GF-D8 (cell line): ENCODE data around the gene TSPO.
"Not testable (repeated sequence)": the region's sequence is repeated elsewhere in the genome, so short reads cannot be mapped to it uniquely, and the experiment has no call there.

Source experiments
- DNase-seq: peaks from one replicate; lab custom pipeline; 2025; lab: John Stamatoyannopoulos, UW

The TSPO gene

DNA sequence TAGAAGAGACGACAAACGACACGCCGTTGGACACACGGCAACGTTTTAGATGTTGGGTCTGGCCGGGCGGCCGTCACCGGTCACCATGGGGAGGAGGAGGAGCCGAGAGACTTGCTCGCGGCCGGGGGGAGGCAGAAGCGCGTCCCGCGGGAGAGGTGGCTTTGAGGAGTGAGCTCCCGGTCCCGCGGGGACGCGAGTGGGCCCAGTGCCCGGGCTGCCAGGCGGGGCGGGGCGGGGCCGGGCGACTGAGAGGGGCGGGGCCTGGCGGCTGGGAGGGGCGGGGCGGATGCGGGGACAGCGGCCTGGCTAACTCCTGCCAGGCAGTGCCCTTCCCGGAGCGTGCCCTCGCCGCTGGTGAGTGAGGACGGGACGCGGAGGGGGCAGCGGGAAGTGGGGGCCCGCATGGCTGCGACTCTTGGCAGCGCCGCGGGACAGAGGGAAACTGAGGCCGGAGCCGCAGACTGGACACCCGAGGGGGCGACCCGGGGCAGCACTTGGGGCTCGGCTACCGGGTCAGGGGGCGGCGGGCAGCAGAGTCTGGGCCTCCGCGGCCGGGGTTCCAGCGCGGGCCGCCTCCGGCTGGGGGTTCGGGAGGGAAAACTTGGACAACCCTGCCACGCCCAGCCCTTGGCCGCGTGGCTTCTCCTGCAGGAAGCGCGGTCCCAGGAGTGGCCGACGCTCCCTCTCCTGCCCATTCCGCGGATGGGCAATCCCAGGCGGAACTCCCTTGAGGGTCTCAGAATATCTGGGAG is at the start of gene TSPO:
TSS of gene TSPO (plus strand) at position 309 of the 752 bp plus-strand sequence. CDS start 7,680 bp downstream, outside the sequence.
- peak; percentile 24 for DNase-seq

DNA sequence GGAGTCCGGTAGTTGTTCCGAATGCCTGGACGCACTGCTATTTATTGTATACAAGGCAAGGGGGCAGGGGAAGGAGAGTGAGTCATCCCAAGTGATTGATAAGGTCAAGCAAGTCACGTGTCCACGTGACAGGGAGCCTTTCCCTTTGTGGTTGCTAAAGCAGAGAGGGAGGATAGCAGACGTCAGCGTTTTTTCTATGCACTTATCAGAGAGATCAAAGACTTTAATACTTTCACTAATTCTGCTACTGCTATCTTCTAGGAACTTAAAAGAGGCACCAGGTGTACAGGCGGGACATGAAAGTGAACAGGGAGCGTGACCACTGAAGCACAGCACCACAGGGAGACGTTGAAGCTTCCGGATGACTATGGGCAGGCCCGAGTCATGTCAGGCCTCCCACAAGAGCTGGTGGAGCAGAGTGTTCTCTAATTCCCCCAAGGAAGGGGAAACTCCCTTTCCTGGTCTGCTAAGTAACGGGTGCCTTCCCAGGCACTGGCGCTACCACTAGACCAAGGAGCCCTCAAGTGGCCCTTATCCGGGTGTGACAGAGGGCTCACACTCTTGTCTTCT is 47.2 kb upstream of the TSPO start:
- DNase-seq: not testable (repeated sequence)

DNA sequence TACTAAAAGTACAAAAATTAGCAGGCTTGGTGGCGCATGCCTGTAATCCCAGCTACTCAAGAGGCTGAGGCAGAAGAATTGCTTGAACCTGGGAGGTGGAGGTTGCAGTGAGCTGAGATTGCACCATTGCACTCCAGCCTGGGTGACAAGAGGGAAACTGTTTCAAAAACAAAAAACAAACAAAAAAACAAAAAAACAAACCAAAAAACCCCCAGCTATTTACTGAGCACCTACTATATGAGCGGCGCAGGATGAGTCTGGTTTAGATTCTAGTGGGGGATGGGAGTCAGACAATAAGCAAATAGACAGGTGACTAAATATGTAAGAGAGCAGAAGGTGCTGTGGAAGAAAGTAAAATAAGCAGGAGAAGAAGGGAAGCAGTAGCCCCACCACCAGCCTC is 46.4 kb upstream of the TSPO start:
- DNase-seq: not testable (repeated sequence)

DNA sequence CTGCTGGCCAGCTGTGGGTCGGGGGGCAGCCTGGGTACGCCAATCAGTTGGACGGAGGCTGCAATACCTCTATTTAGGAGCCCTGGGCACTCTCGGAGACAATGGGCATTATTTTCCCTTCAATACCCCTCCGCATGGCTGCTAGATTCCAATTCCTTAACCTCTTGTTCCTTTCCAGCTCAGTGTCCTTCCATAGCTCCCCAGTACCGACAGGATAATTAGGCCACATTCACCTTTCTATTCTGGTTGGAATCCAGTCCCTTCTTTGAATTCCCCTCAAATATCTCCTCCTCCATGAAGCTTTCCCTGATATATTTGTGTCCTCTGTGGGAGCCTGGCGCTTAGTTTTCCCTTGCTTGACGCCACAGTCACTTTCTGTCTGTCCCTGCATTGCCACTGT is 45.1 kb upstream of the TSPO start:
- DNase-seq: no peak

DNA sequence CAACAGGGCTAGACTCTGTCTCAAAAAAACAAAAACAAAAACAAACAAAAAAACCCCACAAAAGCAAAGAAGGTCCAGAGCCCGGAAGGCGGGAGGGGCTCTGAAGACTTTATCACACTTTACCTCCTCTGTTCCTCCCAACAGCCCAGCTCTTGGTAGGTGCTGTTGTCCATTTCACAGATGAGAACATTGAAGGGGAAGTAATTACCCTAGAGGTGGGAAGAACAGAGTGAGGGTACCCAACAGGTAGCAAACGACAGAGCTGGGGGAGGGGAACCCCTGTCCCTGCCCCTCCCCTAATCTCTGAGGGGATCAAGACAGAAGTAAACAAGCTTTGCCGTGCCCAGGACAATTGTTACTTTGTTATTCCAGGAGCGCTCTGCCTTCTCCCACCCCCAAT is 41.8 kb upstream of the TSPO start:
- DNase-seq: no peak

DNA sequence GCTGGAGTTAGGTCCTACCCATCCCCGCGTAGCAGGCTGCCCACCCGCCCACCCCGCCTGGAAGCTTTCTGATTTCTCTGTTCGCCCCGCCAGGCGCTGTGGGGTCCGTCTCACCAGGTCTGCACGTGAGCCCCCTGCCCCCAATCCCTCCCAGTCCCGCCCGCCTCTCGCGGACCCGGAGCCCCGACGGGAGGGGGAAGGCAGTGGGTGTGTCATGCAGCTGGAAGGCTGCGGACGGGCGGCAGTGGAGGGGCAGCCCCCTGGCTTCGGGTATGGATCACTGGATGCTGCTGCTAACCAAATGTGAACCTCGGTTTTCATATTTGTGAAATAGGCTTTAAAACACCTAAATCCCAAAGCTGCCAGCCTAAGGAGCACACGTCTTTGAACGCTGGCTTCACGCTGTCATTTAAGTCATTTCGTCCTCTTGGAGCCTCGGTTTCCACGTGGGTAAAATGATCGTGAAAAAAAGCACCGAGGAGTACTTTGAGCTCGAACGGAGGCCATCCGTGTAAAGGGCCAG is 41.4 kb upstream of the TSPO start:
- DNase-seq: no peak

DNA sequence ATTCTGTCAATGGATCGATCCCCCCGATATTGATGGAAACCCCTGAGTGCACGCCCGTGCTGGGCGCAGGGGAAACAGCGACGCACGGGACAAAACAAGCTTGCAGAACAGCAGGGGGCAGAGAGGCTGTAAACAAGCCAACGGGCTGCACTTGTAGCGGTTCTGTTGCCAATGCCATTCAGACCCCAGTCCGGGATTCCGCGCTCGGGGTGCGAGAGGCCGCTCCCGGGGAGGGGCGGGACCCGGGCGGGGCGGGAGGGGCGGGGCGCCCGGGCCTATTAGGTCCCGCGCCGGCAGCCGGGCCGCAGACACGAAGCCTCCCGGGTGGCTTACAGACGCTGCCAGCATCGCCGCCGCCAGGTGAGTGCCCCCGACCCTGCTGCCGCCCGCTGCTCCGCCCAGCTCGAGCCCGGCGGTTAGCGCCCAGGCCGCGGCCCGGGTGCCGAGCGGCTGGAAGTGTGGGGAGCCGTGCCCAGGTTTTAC is 40.9 kb upstream of the TSPO start, which contains the start of gene BIK:
TSS of gene BIK (plus strand) at position 307 of the 483 bp plus-strand sequence. CDS start 13,273 bp downstream, outside the sequence.
- DNase-seq: peak; percentile 45

DNA sequence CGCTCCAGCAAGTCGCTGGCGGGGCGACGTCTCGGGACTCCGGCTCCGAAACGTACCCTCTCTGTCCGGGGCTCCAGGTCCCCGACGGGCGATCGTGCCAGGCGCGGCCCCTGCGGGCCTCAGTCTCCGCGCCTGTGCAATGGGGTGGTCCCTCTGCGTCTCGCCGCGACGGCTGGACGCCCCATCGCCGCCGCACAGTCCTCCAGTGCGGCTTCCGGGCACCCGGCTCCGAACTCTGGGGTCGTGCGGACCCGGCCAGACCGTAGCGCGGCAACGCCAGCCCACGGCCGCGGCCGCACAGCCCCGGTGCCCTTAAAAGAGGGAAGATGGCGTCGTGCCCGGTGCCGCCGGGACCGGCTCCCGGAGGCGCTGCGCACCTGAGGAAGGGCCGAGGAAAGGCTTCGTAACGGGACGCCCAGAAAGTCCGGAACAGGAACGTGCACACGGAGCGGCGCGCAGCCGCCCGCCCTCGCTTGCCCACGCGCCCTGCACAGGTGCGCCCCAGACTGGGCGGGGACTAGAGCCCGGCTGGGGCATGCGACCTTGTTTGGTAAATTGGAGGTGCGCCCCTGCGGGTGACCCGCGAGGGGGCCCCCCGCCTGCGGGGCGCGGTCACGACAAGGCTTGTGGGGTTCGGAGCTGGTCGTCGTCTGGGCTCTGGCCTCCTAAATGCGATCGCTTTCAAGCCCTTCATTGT is 40.3 kb upstream of the TSPO start:
- DNase-seq: no peak

DNA sequence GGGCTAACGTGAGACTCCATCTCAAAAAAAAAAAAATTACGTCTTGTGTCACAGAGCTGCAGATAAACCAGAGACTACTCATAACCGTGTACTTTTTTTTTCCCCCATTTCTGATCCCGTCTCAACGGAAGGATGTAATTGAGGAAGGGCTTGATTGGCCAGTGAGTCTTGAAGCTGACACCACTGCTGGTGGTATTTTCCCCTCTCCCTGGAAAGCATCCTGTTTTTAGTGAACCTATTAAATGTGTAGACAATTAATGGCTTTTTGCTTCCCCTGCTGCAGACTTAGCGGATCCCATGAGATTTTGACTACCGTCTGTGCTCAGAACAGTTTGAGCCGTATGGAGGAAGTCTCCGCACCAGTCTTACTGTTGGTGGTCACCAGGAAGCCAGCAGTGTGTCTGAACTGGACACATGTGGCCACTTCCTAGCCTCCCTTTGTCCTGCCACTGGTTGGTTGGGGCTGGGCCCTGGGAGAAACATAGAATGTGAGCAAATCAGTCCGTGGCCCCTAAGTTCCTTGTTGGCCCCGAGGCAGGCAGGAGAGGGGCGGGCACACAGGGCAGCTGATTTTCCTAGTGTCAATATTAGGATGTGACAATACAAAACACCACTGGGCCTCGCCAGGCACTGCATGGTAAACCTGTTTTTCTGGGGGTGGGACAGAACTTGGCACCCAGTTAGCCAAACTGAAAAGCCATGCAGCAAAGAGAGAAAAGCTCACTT is 37.7 kb upstream of the TSPO start:
- peak; percentile 27 for DNase-seq

DNA sequence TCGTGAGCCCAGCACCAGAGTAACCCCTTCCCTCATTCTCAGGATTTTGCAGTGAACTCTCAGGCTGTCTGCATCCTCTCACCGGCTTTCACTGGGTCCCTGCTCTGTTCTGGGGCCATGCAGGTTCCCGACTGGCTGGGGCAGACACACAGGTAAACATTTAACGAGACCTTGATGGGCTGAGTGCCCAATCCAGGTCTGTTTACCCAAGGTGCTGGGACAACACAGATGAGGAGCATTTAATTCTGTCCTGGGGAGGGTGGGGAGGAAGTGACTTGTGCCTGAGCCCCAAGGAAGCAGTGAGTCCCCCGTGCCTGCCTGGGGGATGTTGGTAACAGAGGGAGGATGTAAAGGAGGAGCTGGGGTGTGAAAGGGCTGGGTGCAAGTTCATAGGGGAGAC is 36.4 kb upstream of the TSPO start:
- DNase-seq: no peak

DNA sequence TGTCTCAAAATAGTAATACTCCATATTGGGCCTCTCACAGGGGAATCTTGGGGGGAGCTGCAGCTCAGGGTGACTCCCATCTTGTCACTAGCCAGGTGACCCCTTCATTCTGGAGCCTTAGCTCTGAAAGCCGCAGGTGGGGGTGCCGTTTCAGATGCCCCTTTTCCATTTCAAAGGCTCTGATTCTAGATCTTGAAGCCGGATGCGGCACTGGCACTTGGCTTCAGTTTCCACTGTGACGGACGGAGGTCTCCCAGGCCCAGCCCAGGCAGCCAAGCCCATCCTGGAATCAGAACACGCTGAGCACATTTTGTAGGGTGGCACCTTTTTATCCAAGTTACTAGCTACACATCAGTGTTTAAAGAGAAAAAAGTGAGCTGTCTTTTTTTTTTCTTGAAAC is 34.4 kb upstream of the TSPO start:
- DNase-seq: no peak

DNA sequence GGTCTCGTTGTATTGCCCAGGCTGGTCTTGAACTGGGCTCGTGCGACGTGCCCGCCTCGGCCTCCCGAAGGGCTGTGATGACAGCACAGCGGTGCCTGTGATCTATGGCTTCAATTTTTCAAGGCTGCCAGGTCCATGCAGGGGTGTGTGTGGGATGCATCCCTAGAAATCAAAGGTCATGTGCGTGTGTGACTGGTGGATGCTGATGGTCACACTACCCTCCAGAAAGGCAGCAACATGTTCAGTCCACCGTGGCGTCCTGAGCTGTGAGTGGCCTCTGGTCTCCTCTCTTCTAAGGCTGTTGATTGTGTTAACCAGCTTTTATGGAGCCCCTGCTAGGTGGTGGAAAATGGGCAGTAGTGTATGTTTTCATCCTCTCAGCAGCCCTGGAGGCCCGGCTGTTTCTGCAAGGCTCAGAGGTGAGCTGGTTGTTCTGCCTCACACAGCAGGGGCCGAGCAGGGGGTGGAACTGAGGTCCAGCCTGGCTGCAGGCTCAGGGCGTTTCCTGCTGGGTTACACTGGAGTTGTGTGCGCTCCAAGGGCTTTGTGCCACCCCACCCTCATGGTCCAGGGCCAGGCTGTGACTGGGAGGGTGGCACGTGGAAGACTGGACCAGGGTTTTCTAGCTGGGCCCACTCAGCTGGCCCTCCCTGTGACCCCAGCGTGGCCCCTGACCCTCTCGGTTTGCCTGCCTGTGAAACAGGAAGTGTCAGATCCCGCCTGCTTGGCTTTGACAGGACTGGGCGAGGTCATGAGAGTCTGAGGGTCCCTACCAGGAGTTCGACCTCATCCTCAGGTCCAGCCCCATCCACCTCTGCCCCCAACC is 33.1 kb upstream of the TSPO start:
- DNase-seq: no peak

DNA sequence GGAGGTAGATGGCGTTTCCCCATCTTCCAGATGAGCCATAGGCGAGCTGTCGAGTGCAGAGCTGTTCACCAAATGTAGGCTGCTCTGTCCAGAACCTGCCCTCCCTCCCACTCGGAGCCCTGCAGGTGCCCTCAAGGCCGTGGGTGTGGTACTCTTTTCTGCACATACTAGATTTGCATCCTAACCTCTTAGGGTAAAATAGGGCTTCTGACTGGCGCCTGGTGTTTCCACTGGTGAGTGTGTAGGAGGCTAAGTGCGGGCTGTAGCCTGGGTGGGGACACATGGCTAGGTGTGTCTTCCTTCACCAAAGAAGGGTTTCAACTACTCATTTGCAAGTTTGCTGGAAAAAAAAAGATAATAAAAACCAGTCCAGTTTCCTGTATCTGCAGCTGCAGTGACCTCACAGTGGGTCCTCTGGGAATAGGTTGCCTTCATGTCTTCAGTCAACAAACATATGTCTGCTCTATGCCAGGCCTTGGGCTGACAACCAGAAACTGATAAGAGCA is 32.4 kb upstream of the TSPO start:
- DNase-seq: peak; percentile 74

DNA sequence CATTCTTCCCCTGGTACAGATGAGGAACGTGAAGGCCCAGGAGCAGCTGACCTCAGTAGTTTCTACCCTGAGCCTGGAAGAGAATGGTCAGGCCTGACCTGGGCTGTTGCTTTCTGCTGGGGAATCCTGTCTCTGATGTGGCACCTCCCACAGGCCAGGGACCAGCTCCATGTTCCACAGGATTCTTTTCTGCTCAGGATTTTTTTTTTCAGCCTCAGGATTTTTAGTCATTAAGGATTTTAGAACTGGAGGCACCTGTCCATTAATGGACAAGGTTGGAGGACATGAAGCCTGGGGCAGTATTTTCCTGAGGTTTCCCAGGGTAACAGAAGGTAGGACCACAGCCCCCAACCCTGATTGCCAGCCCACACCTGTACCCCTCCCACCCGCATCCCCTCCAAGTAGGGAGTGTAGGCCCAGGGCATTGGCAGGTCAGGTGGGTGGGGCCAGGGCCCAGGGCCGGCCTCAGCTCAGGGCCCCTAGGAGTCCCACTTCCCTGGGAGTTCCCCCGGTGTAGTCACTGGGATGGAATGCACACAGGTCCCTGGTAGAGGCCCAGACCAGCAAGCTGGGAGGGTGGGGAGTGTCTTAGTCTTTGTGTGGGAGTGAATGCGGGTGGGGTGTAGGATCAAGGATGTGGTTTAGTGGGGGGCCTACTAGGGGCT is 24.7 kb upstream of the TSPO start:
- no peak for DNase-seq

DNA sequence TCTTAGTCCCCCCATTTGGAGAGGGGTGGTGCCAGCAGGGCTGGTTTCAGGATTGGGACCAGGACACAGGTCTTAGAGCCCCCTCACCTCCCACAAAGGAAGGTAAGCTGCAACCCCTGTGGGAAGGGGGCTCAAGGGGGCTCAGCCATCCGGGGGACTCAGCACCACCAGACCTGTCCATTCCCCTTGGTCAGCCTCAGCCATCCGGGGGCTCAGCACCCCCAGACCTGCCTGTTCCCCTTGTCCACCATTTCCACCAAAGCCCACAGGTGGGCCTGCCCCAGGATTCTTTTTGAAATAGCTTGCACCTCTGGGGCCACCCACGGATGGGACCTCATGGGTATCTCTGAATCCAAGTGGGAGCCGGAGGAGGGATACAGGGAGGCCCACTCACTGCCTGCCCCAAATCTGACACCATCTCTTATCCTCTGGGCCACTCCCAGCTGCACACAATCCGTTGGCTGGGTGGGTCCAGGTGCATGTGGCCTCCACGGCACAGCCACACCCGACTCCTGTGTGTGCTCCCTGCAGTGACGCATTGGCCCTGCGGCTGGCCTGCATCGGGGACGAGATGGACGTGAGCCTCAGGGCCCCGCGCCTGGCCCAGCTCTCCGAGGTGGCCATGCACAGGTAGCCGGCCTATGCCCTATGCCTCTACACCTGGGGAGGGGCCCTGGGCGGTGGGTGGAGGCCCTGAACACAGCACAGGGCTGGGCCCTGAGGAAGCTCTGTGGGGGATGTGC is 24.0 kb upstream of the TSPO start:
- no peak for DNase-seq

DNA sequence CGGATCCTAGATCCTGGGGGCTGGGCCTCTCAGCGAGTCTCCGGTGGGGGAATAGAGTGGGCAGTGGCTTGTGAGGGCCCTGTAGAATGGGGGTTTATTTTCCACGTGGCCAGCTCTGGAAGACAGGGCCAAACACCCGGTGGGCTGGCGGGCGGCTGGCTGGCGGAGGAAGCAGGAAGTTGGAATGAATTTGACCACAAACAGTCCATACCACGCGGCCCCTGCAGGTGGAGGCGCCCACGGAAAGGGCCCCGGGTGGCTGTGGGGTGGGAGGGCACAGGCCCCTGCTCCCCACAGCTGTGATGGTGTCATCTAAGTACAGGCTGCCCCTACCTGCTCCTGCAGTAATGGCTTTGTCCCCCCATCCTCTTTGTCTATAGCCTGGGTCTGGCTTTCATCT is 23.2 kb upstream of the TSPO start:
- DNase-seq: peak; percentile 32

DNA sequence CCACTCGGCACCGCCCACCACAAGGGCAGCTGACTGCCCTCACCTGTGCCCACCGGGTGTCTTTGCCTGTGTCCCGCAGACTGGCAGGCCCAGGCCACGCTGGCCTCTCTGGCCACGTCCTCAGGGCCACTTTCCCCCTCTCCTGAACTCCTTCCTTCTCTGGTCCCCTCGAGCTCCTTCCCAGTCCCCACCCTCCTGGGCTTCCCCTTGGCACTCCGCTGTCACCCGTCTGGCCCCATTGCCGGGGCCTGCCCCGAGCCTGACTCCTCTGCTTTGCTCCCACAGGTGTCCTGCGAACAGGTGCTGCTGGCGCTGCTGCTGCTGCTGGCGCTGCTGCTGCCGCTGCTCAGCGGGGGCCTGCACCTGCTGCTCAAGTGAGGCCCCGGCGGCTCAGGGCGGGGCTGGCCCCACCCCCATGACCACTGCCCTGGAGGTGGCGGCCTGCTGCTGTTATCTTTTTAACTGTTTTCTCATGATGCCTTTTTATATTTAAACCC is 22.4 kb upstream of the TSPO start:
- no peak for DNase-seq

DNA sequence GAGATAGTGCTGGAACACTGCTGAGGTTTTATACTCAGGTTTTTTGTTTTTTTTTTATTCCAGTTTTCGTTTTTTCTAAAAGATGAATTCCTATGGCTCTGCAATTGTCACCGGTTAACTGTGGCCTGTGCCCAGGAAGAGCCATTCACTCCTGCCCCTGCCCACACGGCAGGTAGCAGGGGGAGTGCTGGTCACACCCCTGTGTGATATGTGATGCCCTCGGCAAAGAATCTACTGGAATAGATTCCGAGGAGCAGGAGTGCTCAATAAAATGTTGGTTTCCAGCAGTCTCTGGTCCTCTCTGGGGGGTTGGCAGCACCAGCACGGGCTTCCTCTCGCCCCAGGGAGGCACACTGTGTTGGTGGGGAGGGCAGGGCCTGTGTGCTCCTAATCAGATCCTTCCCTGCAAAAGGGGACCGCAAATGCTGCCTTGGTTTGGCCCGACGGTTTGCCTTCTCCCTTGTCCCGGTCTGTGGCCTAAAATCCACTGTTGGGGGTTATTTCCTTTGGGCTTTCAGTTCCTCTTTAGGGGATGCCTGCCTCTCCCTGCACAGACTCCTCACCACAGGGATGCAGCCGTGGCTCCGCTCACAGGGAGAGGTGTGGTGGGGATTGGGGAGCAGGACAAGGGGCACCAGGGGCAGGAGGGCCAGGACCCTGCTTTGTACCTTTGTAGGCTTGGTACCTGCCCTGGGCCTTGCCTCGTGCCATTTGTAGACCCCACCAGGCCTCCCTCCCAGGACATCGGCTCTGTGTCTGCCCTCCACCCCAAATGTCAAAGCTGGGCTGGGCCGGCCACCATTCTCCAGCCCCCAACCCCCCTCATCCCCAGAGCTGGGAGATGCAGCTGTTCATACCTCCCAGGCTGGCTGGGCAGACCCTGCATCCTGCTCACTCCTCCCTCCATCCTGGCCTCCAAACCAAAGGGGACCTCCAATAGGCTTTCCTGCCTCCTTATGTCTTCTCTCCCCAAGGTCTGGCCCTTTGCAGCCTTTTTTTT is 21.6 kb upstream of the TSPO start:
- peak; percentile 47 for DNase-seq
